Measurements from ENCODE around the gene SPATA18. TPM values are rescaled to one million over a fixed set of nuclear protein-coding genes. Genes with fewer than 3 reads are reported as not detected.

SPATA18 gene, protein sequence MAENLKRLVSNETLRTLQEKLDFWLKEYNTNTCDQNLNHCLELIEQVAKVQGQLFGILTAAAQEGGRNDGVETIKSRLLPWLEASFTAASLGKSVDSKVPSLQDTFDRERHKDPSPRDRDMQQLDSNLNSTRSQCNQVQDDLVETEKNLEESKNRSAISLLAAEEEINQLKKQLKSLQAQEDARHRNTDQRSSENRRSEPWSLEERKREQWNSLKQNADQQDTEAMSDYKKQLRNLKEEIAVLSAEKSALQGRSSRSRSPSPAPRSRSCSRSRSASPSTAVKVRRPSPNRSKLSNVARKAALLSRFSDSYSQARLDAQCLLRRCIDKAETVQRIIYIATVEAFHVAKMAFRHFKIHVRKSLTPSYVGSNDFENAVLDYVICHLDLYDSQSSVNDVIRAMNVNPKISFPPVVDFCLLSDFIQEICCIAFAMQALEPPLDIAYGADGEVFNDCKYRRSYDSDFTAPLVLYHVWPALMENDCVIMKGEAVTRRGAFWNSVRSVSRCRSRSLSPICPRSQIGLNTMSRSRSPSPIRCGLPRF
- 10 to 100 TPM in 1 of 4 donors, 1 to 10 TPM in 3; 3.0 to 11.2 (median 7.9) TPM for total RNA-seq

DNA sequence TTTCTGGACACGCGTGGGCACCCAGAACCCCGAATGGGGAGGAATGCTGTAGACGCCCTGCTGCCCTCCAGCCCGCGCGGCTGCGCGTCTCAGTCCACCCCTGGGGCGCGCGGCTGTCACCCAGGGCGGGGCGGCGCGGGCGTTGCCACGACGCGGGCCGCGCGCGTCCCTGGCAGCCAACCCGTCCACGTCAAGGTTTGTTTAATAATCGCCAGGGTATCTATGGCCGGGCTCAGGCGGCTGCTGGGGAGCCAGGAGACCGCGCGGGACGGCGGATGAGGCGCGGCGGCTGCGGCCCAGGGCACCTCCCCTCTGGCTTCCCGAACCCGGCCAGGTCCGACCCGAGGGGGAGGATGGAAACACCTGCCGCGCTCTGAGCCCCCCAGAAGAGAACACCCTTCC is at the start of gene SPATA18:
SPATA18 (plus strand) TSS at position 92 of the 402 bp plus-strand sequence. CDS start 401 bp downstream, outside the sequence.
- intact Hi-C loops (cut with DNase I; ENCODE audit: low total_unique reads) = no loop called here

GRCh38 chr4:52001616-52002015 is 49.5 kb upstream of the SPATA18 start:
- Histone ChIP-seq H3K27ac (no peak overlapping the region), H3K9me3 (no peaks in the 10 kb centered on the region), H3K4me1 (no peaks in the 10 kb centered on the region), H3K4me3 (no peak overlapping the region), H3K27me3 (no peaks in the 10 kb centered on the region), H3K36me3 (no peaks in the 10 kb centered on the region)
- no peak for DNase-seq
- in situ Hi-C loops (cut with MboI; ENCODE audit: low pct_ligation_motif_present in 1 of 4, low pct_unique_long_range_greater_than_20kb in 1 of 4, low sequenced_read_pairs in 3 of 4) = no loop called here
- intact Hi-C loops (cut with DNase I; ENCODE audit: low total_unique reads) = no loop called here
- 95% methylated on average over 2 of the region's 2 CpGs; no CpG with 5 or more reads in 1 of the 2 donors for WGBS, 2 donors (ENCODE audit: low coverage in 1 of 2)
- TF ChIP-seq CTCF (IDR thresholded peaks at IDR 0.05) (no peak), POLR2AphosphoS5 (IDR thresholded peaks at IDR 0.05) (no peak), EP300 (IDR thresholded peaks at IDR 0.05; ENCODE audit: low read depth) (no peak), POLR2A (IDR thresholded peaks at IDR 0.05) (no peak)

More for the DNA sequence above, at the start of gene SPATA18:
- peaks cover 0 to 17% (median 10%) of the 10 kb centered on the region in 4 donors for H3K4me1 ChIP-seq
- peak within 1 kb of the TSS; percentile 34 to 67 (median 53) for H3K4me3 ChIP-seq
- H3K36me3 ChIP-seq = no peaks in the 10 kb centered on the region
- in situ Hi-C loops (cut with MboI; ENCODE audit: low pct_ligation_motif_present in 1 of 4, low pct_unique_long_range_greater_than_20kb in 1 of 4, low sequenced_read_pairs in 3 of 4) = loop anchor here in 1 of 4 donors (25.0 kb wide), 1 partner anchor 89 kb away; no protein-coding TSS in a partner anchor
- peak within 1 kb of the TSS; percentile 66 to 79 (median 68) for H3K27ac ChIP-seq
- TF ChIP-seq EP300 (IDR thresholded peaks at IDR 0.05; ENCODE audit: low read depth) = no peak
- no peak for TF ChIP-seq POLR2AphosphoS5 (IDR thresholded peaks at IDR 0.05)
- TF ChIP-seq CTCF (IDR thresholded peaks at IDR 0.05) = no peak
- no peak for TF ChIP-seq POLR2A (IDR thresholded peaks at IDR 0.05)
- peak; percentile 41 for DNase-seq
- H3K27me3 ChIP-seq = peaks cover 30% of the 10 kb centered on the region
- H3K9me3 ChIP-seq = no peaks in the 10 kb centered on the region
- WGBS, 2 donors (ENCODE audit: low coverage in 1 of 2) = 2% methylated on average over 44 of the region's 44 CpGs; no CpG with 5 or more reads in 1 of the 2 donors

DNA sequence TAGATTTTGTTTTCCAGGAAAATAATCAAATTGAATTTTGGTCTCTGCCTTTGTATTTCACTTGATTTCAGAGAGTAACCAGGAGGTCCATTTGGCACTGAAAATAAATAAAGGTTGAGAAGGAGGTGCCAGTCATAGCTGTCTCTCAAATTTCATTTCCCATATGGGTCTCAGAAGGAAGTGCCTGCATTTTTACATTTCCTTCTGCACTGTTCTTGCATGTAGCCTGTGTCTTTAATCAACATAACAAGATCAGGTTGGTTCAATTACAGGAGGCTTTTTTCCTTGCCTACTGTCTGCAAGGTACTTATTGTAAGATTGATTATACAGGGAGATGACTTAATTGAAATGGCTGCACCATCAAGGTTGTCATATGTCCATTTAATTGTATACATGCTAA is 46.7 kb upstream of the SPATA18 start:
- in situ Hi-C loops (cut with MboI; ENCODE audit: low pct_ligation_motif_present in 1 of 4, low pct_unique_long_range_greater_than_20kb in 1 of 4, low sequenced_read_pairs in 3 of 4) (no loop called here), intact Hi-C loops (cut with DNase I; ENCODE audit: low total_unique reads) (no loop called here)
- Histone ChIP-seq H3K27ac (no peak overlapping the region), H3K4me1 (no peaks in the 10 kb centered on the region), H3K9me3 (no peaks in the 10 kb centered on the region), H3K27me3 (no peaks in the 10 kb centered on the region), H3K36me3 (no peaks in the 10 kb centered on the region), H3K4me3 (no peak overlapping the region)
- no peak for DNase-seq
- no peak for TF ChIP-seq CTCF (IDR thresholded peaks at IDR 0.05)

DNA sequence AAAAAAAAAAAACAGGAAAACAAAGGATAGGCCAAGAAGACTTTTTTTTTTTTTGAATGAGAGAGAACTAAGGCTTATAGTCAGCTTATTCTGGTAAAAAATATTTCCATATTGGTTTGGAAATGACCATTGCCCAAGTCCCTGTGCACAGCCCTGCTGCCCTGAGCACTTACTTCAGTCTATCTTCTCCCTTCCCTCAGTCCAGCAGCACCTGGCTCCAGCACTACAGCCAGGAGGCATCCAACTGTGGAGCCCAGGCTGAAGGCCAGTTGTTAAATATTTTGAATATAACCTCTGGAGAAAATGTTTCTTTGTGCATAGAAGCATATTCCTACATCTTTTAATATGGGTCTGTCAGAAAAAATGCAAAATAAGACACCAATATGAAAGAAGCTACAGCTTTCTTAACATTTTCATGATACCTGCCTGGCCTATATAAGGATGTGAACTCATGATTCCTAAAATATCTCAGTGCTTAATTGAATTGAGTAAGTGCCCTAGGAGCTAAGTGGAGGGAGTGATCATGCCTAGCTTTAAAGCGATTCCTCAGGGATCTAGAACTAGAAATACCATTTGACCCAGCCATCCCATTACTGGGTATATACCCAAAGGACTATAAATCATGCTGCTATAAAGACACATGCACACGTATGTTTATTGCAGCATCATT is 45.4 kb upstream of the SPATA18 start:
- Histone ChIP-seq H3K4me3 (no peak overlapping the region), H3K36me3 (no peaks in the 10 kb centered on the region), H3K27ac (no peak overlapping the region), H3K4me1 (no peaks in the 10 kb centered on the region), H3K9me3 (no peaks in the 10 kb centered on the region), H3K27me3 (no peaks in the 10 kb centered on the region)
- intact Hi-C loops (cut with DNase I; ENCODE audit: low total_unique reads) (no loop called here), in situ Hi-C loops (cut with MboI; ENCODE audit: low pct_ligation_motif_present in 1 of 4, low pct_unique_long_range_greater_than_20kb in 1 of 4, low sequenced_read_pairs in 3 of 4) (no loop called here)
- DNase-seq = no peak
- WGBS, 2 donors (ENCODE audit: low coverage in 1 of 2) = 69% methylated on average over 2 of the region's 2 CpGs; no CpG with 5 or more reads in 1 of the 2 donors
- TF ChIP-seq CTCF (IDR thresholded peaks at IDR 0.05) = no peak
- TF ChIP-seq POLR2A (IDR thresholded peaks at IDR 0.05) = no peak
- no peak for TF ChIP-seq EP300 (IDR thresholded peaks at IDR 0.05; ENCODE audit: low read depth)
- TF ChIP-seq POLR2AphosphoS5 (IDR thresholded peaks at IDR 0.05) = no peak

Measured in transverse colon (tissue), 4 donors.